NCI-H1105 (cell line): ENCODE measurements around the gene RNF121.

Experiments used
- DNase-seq: peaks from one replicate; lab custom pipeline; 2025; lab: John Stamatoyannopoulos, UW

Gene RNF121

DNA sequence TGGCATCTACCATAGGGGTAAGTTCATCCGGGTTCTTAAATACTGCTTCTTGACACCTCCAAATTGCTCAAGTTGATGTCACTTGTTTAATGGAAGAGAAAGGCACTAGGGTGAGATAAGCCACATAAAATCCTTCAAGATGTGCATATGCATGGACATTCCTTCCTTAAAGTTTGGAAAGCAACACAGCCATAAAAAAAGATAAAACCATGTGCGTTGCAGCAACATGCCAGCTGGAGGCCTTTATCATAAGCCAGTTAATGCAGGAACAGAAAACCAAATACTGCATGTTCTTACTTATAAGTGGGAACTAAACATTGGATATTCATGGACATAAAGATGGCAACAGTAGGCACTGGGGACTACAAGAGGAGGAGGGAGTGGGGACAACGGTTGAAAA, 61.9 kb downstream of the RNF121 start:
- DNase-seq, result no peak

DNA sequence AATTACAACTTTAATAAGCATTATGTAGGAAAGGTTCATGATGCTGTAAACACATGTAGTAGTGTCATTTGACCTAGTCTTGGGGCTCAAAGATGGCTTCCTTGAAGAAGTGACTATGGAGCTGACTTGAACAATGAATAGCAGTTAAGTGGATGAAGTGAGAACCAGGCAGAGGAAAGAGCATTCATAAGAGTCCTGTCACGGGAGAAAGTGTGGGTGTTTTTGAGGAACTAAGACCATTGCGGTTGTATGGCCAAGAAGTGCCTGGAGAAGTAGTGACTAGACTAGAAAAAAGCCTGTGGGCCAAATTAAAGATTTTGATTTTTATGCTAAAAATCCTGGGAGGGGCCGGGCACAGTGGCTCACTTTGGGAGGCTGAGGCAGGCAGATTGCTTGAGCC, 62.6 kb downstream of the RNF121 start:
- no peak for DNase-seq

DNA sequence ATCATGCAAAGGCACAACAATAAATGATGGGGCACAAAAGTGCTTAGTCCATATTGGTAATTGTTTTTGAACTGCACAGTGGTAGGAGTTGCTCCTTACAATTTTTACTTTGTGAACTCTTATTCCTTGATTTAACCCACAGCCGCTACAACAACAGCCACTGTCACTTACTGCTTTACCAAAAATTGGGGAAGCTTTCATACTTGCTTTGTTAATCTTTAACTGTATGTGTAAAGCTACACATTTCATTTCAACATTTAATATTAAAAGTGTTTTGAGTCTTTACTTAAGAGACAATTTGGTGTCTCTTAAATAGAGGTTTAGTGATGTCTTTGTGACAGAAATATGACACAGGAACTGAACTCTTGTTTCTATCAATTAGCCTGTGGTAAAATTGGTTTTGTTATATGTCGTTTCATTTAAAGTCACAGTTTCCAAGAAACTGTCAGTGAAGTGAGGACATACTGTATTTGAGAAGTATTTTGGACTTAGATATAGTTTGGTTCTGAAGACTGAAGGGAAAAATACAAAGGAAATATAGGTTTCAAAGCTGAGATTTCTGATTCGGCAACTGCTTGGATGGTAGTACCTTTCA, 63.4 kb downstream of the RNF121 start:
- DNase-seq, result no peak

DNA sequence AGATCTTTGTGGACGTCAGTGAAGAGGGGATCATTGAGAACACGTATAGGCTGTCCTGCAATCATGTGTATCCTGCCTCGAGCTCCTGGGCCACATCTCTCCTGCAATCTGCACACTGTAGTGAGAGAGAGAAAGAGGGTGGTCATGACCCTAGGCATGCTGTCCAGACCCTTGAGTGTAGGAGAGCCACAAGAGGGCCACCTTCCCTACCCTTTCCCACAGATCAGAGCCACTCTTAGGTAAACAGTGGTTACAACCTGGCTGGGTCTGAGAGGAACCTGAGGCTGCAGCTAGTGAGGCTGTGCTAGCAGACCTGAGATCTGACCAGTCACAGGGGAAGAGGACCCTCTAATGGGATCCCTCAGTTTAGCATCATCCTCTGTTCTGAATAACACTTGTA, 65.9 kb downstream of the RNF121 start:
- DNase-seq, result no peak

GRCh38 chr11:71995726-71996291, 67.0 kb downstream of the RNF121 start:
- no peak for DNase-seq

DNA sequence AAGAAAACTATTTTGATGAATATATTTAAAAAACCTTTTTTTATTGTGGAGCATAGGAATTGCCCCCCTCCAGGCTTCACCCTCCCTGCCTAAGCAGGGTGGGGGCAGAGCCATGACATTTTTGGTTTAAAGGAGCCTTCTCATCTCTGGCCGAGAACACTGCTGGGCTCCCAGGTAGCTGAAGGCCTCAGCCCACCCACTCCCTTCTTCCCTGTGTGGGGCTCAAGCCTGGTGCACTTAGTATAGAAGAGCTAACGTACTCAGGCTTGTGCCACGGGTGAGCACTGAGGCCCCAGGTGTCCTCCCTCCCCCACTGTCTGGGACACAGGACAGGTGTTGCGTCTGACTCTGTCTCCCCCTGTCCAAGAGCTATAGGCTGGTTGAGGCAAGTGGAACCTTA, 67.7 kb downstream of the RNF121 start:
- DNase-seq, result no peak

DNA sequence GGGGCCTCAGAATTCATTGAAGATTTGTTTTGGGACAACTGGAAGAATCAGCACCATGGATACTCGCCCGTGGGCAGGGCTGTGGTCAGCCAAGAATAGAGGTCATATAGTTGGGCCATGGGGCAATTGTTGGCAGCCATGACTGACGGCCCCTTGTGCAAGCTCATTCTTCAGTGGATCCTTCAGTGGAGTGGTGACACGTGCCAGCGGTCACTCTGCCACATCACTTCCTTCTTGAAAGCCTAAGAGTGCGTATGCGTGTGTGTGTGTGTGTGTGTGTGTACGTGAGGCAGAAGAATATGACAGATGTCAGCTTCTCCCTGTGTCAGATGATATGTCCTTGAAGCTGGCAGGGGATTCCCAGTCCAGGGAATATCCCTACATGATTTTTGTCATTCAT, 68.1 kb downstream of the RNF121 start:
- no peak for DNase-seq

DNA sequence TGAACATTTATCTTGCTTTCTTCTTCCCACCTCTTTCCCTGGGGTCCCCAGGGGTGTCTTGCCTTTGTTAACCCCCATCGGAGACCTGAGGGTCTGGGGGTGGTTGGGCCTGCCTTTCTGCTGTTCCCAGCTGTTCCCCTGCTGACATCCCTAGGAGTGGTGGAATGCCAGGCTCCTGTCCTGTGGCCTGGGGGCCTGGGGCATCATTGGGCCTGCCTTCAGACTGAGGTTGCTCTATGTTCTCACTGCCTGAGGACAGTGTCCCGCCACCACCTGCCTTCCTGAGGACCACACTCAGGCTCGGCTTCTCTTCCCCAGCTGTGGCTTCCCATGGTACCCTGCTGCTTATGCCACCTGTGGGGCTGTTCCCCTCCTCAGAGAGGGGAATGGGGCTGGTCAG, 68.7 kb downstream of the RNF121 start:
- no peak for DNase-seq

DNA sequence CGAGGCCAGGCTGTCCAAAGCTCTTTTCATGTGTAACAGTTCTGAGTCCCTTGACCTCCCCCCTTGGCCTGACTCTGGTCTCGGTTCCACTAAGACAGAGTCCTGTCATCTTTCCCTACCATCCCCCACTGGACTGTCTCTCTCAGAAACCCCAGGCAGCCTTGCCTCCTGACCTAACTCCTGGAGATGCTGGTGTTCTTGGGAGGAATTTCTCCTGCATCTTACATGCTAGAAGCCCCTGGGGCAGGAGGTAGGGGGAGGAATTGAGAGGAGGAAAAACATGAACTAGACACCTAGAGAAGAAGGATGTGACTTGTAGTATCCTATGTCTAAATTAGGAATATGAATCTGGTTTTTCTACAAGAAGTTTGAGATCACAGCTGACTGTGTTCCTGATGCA, 69.2 kb downstream of the RNF121 start:
- no peak for DNase-seq

DNA sequence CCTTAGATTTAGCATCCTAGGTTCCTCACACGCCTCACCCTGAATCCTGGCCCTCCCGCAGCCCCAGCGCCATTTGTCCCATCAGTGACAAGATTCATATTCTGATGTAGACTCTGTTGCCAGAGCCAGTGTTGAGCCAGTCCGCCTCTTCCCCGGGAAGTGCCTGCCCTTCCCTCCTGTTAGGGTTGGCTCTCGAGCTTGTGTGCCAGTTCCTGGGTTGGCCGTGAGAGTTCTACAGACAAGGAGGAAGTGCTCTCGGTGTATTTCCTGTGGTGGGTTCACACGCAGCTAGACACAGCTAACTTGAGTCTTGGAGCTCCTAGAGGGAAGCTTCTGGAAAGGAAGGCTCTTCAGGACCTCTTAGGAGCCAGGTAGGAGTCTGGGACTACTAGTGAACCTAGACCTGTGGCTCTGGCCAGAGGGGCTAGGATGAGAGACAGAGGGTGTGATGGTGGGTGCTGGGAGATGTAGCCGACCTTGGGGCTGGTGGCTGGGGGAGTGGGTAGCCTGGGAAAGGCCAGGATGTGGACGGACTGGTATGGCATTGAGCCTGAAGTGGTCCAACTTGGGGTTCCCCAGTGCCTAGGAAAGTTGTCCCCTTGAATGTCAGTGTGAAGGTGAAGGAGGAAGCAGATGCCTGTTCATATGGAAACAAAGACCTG, 69.9 kb downstream of the RNF121 start, which contains the start of gene IL18BP:
TSS of gene IL18BP (plus strand) at position 261 of the 662 bp plus-strand sequence. CDS start 1,076 bp downstream, outside the sequence.
- DNase-seq, result no peak

DNA sequence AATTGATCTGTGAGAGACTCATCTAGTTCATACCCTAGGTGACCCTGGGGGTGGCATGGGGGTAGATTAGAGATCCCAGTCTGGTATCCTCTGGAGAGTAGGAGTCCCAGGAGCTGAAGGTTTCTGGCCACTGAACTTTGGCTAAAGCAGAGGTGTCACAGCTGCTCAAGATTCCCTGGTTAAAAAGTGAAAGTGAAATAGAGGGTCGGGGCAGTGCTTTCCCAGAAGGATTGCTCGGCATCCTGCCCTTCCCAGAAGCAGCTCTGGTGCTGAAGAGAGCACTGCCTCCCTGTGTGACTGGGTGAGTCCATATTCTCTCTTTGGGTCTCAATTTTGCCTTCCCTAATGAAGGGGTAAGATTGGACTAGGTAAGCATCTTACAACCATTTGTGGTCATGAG, 70.5 kb downstream of the RNF121 start:
- no peak for DNase-seq

DNA sequence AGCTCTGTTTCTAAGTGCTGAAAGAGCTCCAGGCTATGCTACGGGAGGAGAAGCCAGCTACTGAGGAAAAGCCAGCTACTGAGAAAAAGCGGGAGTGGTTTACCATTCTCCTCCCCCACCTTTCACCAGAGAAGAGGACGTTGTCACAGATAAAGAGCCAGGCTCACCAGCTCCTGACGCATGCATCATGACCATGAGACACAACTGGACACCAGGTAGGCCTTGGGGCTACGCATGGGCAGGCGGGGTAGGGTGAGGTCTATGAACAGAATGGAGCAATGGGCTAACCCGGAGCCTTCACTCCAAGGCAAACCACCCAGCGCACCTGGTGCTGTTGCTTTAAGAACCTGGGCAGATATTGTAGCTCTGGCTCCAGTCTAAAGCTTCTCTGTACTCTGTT, 71.0 kb downstream of the RNF121 start:
- DNase-seq, result no peak

DNA sequence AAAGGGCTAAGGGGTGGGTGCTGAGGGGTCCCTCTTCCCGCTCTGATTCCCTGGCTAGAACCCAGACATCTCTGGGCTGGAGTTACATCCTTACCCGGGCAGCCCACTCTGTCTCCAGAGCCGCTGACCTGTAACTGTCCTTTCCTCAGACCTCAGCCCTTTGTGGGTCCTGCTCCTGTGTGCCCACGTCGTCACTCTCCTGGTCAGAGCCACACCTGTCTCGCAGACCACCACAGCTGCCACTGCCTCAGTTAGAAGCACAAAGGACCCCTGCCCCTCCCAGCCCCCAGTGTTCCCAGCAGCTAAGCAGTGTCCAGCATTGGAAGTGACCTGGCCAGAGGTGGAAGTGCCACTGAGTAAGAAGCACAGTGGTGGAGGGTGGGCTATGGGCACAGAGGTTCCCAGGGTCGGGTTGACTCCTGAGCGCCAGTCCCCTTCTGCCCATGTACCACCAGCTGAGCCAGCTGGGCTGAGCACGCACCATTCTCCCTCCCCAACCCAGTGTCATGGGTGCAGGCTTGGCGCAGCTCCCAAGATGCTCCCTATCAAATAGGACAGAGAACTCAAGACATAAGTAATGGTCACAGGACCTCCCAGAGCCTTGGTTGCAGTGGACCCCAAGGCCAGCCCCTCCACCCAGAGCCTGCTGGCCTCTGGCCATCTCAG, 71.5 kb downstream of the RNF121 start:
- DNase-seq, result no peak

DNA sequence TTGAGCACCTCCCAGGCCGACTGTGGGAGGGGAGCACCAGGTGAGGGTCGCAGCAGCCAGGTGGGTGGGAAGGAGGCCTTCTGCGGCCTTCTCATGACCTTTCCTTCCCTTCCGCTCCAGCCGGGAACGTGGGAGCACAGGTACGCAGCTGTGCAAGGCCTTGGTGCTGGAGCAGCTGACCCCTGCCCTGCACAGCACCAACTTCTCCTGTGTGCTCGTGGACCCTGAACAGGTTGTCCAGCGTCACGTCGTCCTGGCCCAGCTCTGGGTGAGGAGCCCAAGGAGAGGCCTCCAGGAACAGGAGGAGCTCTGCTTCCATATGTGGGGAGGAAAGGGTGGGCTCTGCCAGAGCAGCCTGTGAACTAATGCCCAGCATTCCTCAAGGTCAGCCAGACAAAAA, 72.4 kb downstream of the RNF121 start:
- no peak for DNase-seq

- DNase-seq, result no peak
These were observed 73.2 kb downstream of the RNF121 start for GRCh38 chr11:72001834-72002591.

GRCh38 chr11:72002841-72003775, 74.3 kb downstream of the RNF121 start:
- DNase-seq, result no peak

DNA sequence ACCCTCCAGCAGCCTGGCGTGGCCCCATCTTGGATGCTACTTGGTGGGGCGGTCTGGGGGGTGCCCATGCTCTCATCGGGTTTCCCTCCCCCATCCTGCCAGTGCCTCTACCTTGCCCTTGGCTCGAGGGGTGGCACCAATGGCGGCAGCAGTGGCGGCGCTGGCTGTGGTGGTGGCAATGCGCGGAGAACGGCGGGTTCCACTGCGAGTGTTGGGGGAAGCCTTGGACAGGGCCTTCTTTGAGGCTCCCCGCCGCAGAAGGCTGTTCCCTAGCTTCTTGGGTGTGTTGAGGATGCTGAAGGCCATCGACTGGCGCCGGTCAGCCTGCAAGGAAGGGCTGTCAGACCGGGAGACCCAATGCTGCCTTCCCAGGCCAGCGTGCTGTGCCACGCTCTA, 74.9 kb downstream of the RNF121 start:
- DNase-seq, result no peak

DNA sequence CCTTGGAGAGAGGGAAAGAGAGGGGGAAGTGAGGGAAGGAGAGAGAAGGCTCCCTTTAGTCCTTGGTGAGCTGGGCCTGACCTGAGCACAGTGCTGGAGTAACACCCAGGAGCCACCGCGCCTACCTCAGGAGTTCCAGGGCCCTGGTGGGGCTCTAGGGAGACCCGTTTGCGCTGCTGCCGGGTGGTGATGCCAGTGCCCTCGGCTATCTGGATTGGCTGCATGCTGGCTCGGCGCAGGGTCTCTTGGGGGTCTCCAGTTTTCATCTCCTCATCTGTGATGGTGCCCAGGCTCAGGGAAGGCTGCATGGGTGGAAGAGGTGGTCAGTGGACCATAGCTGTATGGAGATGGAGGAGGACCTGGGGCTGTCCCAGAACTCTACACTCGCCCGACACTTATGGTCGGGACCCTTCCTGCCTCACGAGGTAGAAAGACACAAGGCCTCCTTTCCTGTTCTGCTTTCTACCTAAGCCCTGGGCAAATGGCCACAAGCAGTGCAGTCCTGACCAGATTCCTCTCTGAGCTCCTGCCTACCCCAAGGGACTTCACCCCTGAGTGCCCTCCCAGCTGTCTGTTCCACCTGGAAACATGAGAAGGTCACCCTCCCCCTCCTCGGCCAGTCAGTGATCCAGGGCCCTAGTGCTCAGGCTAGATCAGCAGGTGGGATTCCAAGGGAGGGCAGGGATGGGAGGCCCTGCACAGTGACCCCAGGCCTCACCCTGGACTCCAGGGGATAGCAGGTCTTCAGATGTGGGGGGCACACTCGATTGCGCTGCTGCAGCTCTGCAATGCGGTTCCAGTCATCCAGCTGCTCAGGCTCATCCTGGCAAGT, 75.9 kb downstream of the RNF121 start:
- DNase-seq, result no peak

DNA sequence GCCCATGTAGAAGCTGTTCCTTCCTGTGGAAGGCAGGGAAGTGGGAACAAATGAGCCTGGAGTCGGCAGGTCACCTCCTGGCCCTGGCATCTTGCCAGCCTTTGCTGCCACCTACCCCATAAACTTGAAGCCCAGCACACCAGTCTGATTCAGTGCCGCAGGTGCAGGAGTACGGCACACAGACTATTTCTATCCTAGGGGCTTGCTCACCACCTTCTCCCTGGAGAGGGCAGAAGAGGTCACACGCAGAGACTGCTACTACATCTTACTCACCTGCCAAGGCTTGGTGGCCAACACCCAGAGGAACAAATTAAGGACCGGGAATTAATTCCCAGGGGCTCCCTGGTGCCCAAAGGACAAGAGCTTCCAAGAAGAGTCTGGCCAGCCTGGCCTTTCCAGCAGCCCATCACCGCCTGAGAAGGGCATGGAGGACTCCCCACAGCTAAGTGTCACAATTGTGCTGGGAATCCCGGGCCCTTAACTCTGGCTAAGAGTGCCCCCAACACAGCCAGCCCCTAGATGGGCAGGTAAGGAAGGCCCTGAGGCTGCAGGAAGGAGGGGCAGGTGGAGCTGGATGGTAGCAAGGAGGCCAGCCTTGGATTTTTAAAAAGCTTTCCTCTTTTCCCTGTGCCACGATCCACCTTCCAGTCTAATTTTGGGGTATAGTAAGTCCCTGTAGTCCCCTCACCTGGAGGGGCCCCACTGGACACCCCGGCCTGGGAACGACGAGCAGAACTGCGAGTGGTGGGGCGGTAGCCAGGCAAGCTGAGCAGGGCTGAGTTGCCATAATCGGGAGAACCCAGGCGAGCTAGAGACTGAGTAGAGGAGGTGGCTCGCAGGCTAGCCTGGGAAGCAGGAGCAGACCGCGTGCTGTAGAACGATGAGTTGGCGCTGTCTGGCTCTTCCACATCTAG, 76.8 kb downstream of the RNF121 start:
- peak; percentile 23 for DNase-seq
